Activated CD4-positive, alpha-beta memory T cell treated with anti-CD3 and anti-CD28 coated beads, Interleukin-2, amount 10 ng/mL, durations not matched to agents 7 days and 5 days (primary cell): ENCODE measurements around the gene MAP2K3. TPM values are rescaled to one million over a fixed set of nuclear protein-coding genes. Genes with fewer than 3 reads are reported as not detected.

Source experiments
- CTCF ChIA-PET: fragments of 350-600 bp; sonication (Branson Sonifier 250); formaldehyde crosslinking; loops from one replicate; lab custom pipeline; 2021; ENCODE audit warnings: antibody characterized with exemption, inconsistent platforms; lab: Charles Lee
- POLR2A ChIA-PET: fragments of 350-600 bp; sonication (Branson Sonifier 250); formaldehyde crosslinking; loops from one replicate; lab custom pipeline; 2021; ENCODE audit warnings: antibody characterized with exemption; lab: Charles Lee
- DNase-seq: peaks from one replicate; pipeline ENCODE4 v3.0.0-alpha.2; 2020
- H3K27ac Mint-ChIP-seq: one replicate; pipeline ENCODE4 v1.8.0; 2021; ENCODE audit warnings: mild to moderate bottlenecking, mixed read lengths
- H3K27me3 Mint-ChIP-seq: one replicate; pipeline ENCODE4 v1.8.0; 2021; ENCODE audit warnings: mixed read lengths
- H3K36me3 Mint-ChIP-seq: one replicate; pipeline ENCODE4 v1.8.0; 2021; ENCODE audit warnings: low read depth, mixed read lengths
- H3K4me1 Mint-ChIP-seq: one replicate; pipeline ENCODE4 v1.8.0; 2021; ENCODE audit warnings: mixed read lengths
- H3K4me3 Mint-ChIP-seq: one replicate; pipeline ENCODE4 v1.8.0; 2021; ENCODE audit warnings: mild to moderate bottlenecking, mixed read lengths
- H3K9me3 Mint-ChIP-seq: one replicate; pipeline ENCODE4 v1.8.0; 2021; ENCODE audit warnings: mixed read lengths
- total RNA-seq, 2 experiments: library from RNA; stranded (reverse); gene quantifications; one replicate each; pipeline ENCODE4 v1.2.3, GENCODE V29; 2021

The MAP2K3 gene
- total RNA-seq, 2 experiments from 2014 or later = 74.2 to 76.0 TPM

DNA sequence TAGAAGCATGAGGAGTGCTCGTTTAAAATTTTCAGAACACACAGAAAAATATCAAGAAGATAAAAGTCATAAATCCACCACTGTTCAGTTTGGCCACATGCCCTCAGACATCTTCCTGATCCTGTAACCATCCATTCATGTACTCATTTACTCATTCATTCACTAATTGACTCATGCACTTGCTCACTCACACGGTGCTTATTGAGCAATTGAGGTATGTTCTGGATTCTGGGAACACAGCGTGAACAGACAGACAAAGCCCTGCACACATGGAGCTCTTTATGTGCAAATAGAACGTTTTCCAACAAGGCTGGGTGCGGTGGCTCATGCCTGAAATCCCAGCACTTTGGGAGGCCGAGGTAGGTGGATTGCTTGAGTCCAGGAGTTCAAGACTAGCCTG is 21.1 kb upstream of the MAP2K3 start:
- no peak overlapping the region for H3K4me3 Mint-ChIP-seq
- DNase-seq = no peak
- peaks cover 22% of the 10 kb centered on the region for H3K4me1 Mint-ChIP-seq
- ChIA-PET CTCF (no interaction called here), POLR2A (interaction anchor here (1.0 kb wide), 1 partner anchor 9 kb away, joined by 3 read pairs; no protein-coding TSS in a partner anchor)
- H3K27me3 Mint-ChIP-seq = no peaks in the 10 kb centered on the region
- no peak overlapping the region for H3K27ac Mint-ChIP-seq
- no peaks in the 10 kb centered on the region for H3K36me3 Mint-ChIP-seq
- no peaks in the 10 kb centered on the region for H3K9me3 Mint-ChIP-seq

DNA sequence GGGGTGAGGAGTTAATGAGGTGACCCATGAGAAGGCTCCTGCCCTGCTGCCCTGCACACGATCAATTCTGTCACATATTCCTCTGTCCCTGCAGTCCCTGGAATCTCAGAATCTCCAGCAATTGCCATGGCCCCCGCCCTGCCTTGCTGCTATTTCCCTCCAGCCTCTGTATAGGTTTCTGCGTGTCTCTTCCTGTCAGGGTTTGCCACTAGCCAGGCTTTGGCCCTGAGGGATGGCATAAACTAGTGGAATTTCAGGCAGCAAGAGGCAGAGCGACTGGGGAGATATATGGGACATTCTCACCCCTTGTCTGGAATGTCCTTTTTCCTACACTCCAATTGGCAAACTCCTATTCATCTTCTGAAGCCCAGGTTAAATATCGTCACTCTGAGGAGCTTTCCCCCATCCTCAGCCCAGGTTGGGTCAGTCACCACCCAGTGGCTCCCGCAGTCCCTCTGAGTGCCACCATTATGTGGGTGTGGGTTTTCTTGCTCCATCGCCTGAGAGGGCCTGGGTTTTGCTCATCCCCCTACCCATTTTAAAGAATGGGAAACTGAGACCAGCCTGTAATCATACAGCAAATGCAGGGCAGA is 15.8 kb upstream of the MAP2K3 start:
- no peaks in the 10 kb centered on the region for H3K36me3 Mint-ChIP-seq
- POLR2A ChIA-PET = interaction anchor here (0.8 to 1.7 kb wide), 7 partner anchors 8 to 54 kb away, joined by 3 to 14 read pairs (median 3); no protein-coding TSS in a partner anchor
- DNase-seq = no peak
- no peak overlapping the region for H3K4me3 Mint-ChIP-seq
- H3K27ac Mint-ChIP-seq = peak overlapping the region; percentile 79
- H3K9me3 Mint-ChIP-seq = no peaks in the 10 kb centered on the region
- CTCF ChIA-PET = interaction anchor here (0.9 to 2.2 kb wide), 4 partner anchors 8 to 149 kb away, joined by 3 to 14 read pairs (median 4); no protein-coding TSS in a partner anchor
- H3K27me3 Mint-ChIP-seq = no peaks in the 10 kb centered on the region
- H3K4me1 Mint-ChIP-seq = peaks cover 27% of the 10 kb centered on the region

DNA sequence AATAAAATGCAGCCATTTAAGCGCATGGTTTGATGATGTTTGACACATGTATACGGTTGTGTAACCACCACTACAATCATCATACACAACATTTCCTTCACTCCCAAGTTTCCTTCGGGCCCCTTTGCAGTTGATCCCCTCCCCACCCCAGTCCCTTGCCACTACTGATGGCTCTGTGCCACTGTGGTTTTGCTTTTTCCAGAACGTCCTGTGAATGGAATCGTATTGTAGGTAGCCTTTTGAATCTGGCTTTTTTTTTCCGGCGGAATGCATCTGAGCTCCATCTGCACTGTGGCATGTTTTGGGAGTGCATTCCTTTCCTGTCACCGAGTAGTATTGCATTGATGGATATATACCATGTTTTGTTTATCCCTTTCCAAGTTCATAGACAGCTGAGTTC is 15.1 kb upstream of the MAP2K3 start:
- no peak for DNase-seq
- Mint-ChIP-seq H3K4me1 (peaks cover 27% of the 10 kb centered on the region), H3K4me3 (no peak overlapping the region), H3K27ac (no peak overlapping the region), H3K36me3 (no peaks in the 10 kb centered on the region), H3K27me3 (no peaks in the 10 kb centered on the region), H3K9me3 (no peaks in the 10 kb centered on the region)
- POLR2A ChIA-PET = interaction anchor here (0.8 kb wide), 1 partner anchor 19 kb away, joined by 3 read pairs; no protein-coding TSS in a partner anchor
- CTCF ChIA-PET = interaction anchor here (0.6 to 1.1 kb wide), 2 partner anchors 11 to 467 kb away, joined by 3 to 4 read pairs; no protein-coding TSS in a partner anchor

DNA sequence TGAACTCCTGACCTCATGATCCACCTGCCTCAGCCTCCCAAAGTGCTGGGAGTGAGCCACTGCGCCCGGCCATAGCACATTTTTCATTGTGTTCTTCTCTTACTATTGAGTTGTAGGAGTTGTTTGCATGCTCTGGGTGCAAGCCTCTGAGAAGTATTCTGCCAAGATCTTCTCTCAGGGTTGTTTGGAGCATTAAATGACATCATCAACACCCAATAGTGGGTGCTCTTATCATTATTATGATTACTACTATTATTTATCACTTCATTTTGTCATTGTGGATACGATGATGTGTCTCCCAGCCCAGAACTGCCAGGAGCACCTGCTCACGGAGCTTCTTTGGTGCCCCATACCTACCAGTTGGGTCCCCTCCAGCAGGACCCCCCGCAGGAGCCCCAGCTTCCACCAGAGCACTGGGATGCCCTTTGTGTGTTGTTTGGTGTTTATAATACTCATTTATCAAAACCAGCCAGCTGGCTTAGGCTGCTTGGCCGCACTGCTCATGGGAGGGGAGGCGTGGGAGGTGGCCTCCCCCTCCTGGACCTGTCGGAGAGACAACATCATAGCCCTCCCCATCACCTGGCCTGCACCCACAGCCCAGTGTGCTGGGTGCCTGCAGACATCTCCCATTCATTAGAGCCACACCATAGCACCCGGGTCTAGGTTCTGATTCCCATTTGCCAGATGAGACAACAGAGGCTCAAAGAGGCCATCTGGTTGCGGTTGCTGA is 12.9 kb upstream of the MAP2K3 start:
- peaks cover 37% of the 10 kb centered on the region for H3K4me1 Mint-ChIP-seq
- no peaks in the 10 kb centered on the region for H3K36me3 Mint-ChIP-seq
- no peak overlapping the region for H3K27ac Mint-ChIP-seq
- CTCF ChIA-PET = no interaction called here
- H3K9me3 Mint-ChIP-seq = no peaks in the 10 kb centered on the region
- POLR2A ChIA-PET = no interaction called here
- DNase-seq = no peak
- H3K27me3 Mint-ChIP-seq = no peaks in the 10 kb centered on the region
- H3K4me3 Mint-ChIP-seq = no peak overlapping the region

DNA sequence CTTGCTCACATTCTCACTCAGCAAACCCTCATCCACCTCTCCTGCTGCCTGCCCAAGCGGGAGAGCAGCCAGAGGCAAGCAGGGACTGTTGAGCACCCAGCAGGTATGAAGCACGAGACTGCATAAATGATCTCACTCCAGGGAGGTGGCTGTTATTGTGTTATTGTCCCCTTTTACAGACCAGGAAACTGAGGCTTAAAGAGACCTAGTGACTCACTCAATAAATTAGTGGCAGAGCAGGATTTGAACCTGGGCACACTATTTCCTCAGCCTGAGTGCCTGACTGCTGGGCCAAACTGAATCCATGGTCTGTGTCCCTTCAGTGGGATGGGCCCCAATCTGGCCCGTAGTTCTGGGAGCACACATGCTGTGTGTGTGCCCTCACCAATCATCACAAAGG is 12.3 kb upstream of the MAP2K3 start:
- Mint-ChIP-seq H3K4me3 (no peak overlapping the region), H3K27me3 (no peaks in the 10 kb centered on the region), H3K9me3 (no peaks in the 10 kb centered on the region), H3K4me1 (peaks cover 35% of the 10 kb centered on the region), H3K27ac (no peak overlapping the region), H3K36me3 (no peaks in the 10 kb centered on the region)
- ChIA-PET POLR2A (interaction anchor here (2.3 kb wide), 1 partner anchor 15 kb away, joined by 8 read pairs; no protein-coding TSS in a partner anchor), CTCF (no interaction called here)
- DNase-seq = no peak

DNA sequence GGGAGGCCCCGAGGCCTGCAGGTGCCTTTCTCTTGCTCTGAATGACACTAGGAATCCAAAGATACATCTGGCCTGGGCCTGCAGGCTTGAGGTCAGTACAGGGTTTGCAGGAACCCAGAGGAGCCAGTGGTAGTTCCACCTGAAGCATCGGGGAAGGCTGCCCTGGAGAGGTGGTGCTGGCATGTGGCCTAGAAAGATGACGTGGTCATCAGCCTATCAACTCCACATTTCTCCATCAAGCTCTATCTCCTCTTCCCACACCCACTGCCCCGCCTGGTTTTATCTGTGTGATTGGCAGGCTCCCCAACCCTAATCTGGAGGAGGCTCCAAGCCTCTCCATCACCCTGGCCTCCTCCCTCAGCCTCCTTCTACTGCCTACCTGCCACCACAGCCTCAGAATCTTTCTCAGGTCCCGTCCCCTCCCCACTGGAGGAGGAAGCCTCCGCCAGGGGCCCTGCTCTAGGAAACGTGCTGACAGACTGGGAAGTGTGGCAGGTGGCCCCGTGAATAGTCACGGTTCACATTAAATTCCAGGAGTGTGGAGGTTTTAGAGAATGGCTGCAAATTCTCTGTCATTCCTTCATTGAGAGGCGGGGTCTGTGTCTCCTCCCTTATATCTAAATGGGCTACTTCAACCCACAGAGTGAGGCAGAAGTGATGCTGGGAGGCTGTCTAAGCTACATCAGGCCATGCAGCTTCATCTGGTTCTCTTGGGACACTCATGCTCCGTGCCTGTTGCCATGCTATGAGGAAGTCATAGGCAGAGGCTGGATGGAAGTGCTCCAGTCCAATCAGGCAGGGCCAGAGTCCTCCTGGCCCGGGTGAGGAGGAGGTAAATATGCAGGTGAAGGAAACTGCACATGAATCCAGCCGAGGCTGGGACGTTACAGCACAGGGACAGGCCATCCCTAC is 11.4 kb upstream of the MAP2K3 start:
- H3K4me3 Mint-ChIP-seq = no peak overlapping the region

DNA sequence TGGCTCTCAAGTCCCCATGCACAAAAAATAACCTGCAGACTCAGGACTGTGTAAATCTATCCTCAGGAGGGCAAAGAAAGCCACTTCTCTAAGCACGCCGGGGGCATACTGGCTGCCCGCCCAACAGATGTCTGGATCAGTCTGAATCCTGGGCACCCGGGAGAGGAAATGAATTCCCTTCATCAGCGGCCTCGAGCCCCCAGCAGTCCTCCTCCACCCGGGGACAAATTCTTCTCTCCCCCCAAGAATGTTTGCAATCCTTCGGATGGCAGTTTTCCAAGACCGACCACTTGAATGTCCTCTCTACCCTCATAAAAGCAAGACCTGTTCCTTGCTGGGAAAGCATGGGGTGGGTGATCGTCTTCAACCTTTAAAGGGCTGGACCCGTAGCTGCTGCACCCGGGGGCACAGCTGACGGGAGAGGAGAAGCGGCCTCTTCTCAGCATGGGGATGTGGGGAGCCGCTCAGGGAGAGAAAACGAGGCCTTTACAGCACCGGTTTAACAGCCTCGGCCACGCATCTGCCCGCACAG is 9.4 kb upstream of the MAP2K3 start:
- CTCF ChIA-PET = interaction anchor here (1.1 to 3.1 kb wide), 4 partner anchors 7 to 232 kb away, joined by 3 to 14 read pairs (median 5); partner anchors contain the start of gene USP22
- no peak for DNase-seq
- Mint-ChIP-seq H3K36me3 (no peaks in the 10 kb centered on the region), H3K9me3 (no peaks in the 10 kb centered on the region), H3K4me3 (peak overlapping the region; percentile 72), H3K27ac (no peak overlapping the region), H3K27me3 (no peaks in the 10 kb centered on the region), H3K4me1 (peaks cover 39% of the 10 kb centered on the region)
- POLR2A ChIA-PET = interaction anchor here (0.7 to 2.4 kb wide), 6 partner anchors 9 to 157 kb away, joined by 3 to 23 read pairs (median 4); partner anchors contain the start of genes NATD1 and TMEM11

More for the DNA sequence above, 11.4 kb upstream of the MAP2K3 start:
- CTCF ChIA-PET = interaction anchor here (0.9 kb wide), 1 partner anchor 184 kb away, joined by 3 read pairs; no protein-coding TSS in a partner anchor
- DNase-seq = no peak
- H3K27ac Mint-ChIP-seq = no peak overlapping the region
- POLR2A ChIA-PET = interaction anchor here (2.3 kb wide), 1 partner anchor 14 kb away, joined by 8 read pairs; no protein-coding TSS in a partner anchor
- H3K27me3 Mint-ChIP-seq = no peaks in the 10 kb centered on the region
- H3K4me1 Mint-ChIP-seq = peaks cover 33% of the 10 kb centered on the region
- H3K36me3 Mint-ChIP-seq = no peaks in the 10 kb centered on the region
- no peaks in the 10 kb centered on the region for H3K9me3 Mint-ChIP-seq

DNA sequence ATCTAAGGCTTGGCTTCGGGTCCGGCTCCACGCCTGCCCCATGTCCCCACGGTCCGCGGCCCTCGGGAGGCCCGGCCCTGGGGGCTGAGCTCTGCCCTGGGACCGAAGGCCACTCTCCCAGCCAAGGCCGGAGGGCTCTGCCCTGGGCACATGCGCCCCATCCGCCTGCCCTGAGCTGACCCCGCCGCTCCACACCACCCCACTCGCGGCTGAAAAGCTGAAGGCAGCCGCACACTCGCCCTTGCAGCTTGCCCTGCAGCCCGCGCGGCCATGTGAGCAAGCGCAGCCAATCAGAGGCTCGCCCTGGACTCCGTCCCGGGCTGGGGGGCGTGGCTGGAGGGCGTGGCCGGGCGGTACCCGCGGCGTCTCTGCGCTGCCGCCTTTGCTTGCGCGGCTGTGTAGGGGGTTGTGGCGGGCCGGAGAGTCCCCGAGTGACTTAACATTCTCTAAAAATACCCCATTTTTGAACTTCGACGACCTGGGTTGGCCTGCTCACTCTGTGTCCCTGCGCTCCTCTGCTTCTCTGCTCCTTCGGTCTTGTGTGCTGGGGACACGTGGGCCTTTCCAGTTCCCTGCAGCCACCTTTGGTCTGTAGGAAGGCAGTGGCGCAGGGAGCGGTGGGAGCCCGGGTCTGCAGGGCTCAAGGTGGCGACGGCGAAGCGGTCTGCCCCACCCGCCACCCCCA is 8.8 kb upstream of the MAP2K3 start:
- peak overlapping the region; percentile 72 for H3K4me3 Mint-ChIP-seq
- peak; percentile 94 for DNase-seq
- ChIA-PET POLR2A (interaction anchor here (0.7 to 2.4 kb wide), 8 partner anchors 8 to 232 kb away, joined by 3 to 23 read pairs (median 4); partner anchors contain the start of genes NATD1 and TMEM11), CTCF (interaction anchor here (1.1 to 5.6 kb wide), 7 partner anchors 8 to 237 kb away, joined by 3 to 34 read pairs (median 8); partner anchors contain the start of gene USP22)
- H3K9me3 Mint-ChIP-seq = no peaks in the 10 kb centered on the region
- no peaks in the 10 kb centered on the region for H3K27me3 Mint-ChIP-seq
- peak overlapping the region; percentile 50 for H3K27ac Mint-ChIP-seq
- peaks cover 43% of the 10 kb centered on the region for H3K4me1 Mint-ChIP-seq
- no peaks in the 10 kb centered on the region for H3K36me3 Mint-ChIP-seq

DNA sequence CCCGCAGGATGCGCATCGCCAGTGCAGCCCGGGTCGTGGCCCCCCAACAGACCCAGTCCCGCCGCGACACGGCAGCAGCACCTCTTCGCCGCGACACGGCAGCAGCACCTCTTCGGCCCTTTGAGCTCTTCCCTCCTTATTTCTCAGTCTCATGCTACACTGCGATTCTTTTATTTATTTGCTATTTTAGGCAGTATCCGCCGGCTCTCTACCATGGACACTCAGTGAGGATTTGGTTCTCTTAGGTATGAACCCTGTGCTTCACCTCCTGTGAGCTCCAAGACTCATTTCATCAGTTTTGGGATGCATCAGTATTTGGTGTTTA is 8.3 kb upstream of the MAP2K3 start:
- Mint-ChIP-seq H3K27ac (no peak overlapping the region), H3K4me1 (peaks cover 43% of the 10 kb centered on the region), H3K27me3 (no peaks in the 10 kb centered on the region), H3K9me3 (no peaks in the 10 kb centered on the region), H3K4me3 (peak overlapping the region; percentile 72), H3K36me3 (no peaks in the 10 kb centered on the region)
- ChIA-PET CTCF (interaction anchor here (1.1 to 5.6 kb wide), 6 partner anchors 9 to 236 kb away, joined by 3 to 34 read pairs (median 10); partner anchors contain the start of gene USP22), POLR2A (interaction anchor here (0.8 to 2.4 kb wide), 7 partner anchors 8 to 232 kb away, joined by 4 to 23 read pairs (median 4); partner anchors contain the start of gene NATD1)
- DNase-seq = no peak

DNA sequence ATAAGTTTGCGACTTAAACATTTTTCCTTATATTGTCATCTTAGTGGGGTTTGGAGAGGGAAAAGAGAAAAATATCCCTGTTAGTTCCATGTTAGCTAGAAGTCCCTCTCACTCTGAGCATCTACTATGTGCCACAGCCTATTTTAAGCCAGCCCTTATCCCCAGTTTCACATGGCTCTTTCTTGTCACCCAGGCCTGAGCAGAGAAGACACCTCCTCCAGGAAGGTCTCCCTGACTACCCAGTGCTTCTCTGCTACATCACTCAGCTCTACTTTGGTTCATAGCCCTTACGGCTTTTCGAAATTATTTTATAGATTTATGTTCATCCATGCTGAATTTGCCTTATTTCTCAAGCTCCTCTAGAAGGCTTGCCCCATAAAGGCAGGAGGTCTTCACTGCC is 7.2 kb upstream of the MAP2K3 start:
- no peaks in the 10 kb centered on the region for H3K9me3 Mint-ChIP-seq
- H3K27me3 Mint-ChIP-seq = no peaks in the 10 kb centered on the region
- peaks cover 43% of the 10 kb centered on the region for H3K4me1 Mint-ChIP-seq
- H3K4me3 Mint-ChIP-seq = no peak overlapping the region
- POLR2A ChIA-PET = interaction anchor here (1.5 to 2.4 kb wide), 2 partner anchors 10 to 233 kb away, joined by 4 to 23 read pairs; no protein-coding TSS in a partner anchor
- H3K36me3 Mint-ChIP-seq = no peaks in the 10 kb centered on the region
- CTCF ChIA-PET = interaction anchor here (2.5 to 5.6 kb wide), 4 partner anchors 9 to 235 kb away, joined by 8 to 34 read pairs (median 13); no protein-coding TSS in a partner anchor
- H3K27ac Mint-ChIP-seq = no peak overlapping the region
- no peak for DNase-seq

DNA sequence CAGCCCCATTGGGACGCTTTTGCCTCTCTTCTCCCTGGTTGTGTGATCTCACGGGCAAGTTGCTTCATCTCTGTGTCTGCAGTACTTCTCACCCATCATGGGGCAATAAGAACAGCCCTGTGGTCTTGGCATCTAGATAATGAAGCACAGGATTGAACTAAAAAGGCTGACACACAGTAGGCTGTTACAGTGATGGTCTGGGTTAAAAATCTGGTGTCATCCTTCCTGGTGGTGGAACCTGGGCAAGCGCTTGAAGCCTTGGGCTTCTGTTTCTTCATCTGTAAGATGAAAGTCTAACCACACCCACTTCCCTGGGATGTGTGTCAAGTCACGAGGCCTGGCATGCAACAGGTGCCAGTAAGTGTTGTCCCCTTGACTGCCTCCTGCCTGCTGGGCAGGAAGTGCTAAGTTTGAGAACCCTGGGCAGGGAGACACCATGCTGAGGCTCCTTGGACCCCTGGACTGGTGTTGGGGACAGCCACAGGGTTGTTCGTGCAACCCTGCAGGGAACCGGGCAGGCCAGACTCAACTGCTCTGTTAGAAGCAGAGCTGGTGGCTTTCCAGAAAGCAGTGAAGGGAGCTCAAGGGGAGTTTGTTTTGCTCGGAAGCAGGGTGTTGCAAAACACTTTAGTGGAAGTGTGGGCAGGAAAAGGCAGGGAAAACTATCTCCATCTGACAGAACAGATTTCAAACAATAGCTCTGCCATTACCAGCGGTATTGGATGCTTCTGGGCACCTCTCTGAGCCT is 5.9 kb upstream of the MAP2K3 start:
- peak; percentile 73 for DNase-seq
- no peak overlapping the region for H3K4me3 Mint-ChIP-seq
- H3K27ac Mint-ChIP-seq = peak overlapping the region; percentile 87
- no peaks in the 10 kb centered on the region for H3K27me3 Mint-ChIP-seq
- ChIA-PET POLR2A (interaction anchor here (1.3 to 1.8 kb wide), 4 partner anchors 10 to 235 kb away, joined by 3 to 4 read pairs (median 3); no protein-coding TSS in a partner anchor), CTCF (interaction anchor here (1.0 to 5.6 kb wide), 7 partner anchors 9 to 234 kb away, joined by 3 to 34 read pairs (median 5); no protein-coding TSS in a partner anchor)
- H3K4me1 Mint-ChIP-seq = peaks cover 52% of the 10 kb centered on the region
- no peaks in the 10 kb centered on the region for H3K36me3 Mint-ChIP-seq
- H3K9me3 Mint-ChIP-seq = no peaks in the 10 kb centered on the region
